CD4-positive, alpha-beta memory T cell (primary cell): ENCODE measurements around the gene POU2AF1. TPM values are rescaled to one million over a fixed set of nuclear protein-coding genes. Genes with fewer than 3 reads are reported as not detected.

ENCODE experiments used
- CTCF ChIA-PET: fragments of 350-600 bp; sonication (Branson Sonifier 250); formaldehyde crosslinking; loops from one replicate; lab custom pipeline; 2021; ENCODE audit warnings: inconsistent platforms; ENCODE audit not compliant: partially characterized antibody; lab: Charles Lee
- POLR2A ChIA-PET: fragments of 350-600 bp; sonication (Branson Sonifier 250); formaldehyde crosslinking; loops from one replicate; lab custom pipeline; 2021; ENCODE audit not compliant: partially characterized antibody; lab: Charles Lee
- DNase-seq, 5 donors: peaks; one replicate each; pipeline versions ENCODE4 v3.0.0 to v3.0.0-alpha.2; 2020 to 2022; ENCODE audit warnings: mixed read lengths in 1 of 5
- H3K27ac ChIP-seq: one replicate; pipeline ENCODE4 v1.7.0; 2013; ENCODE audit warnings: low read depth, low read length
- H3K27me3 ChIP-seq: 2 replicates; pipeline ENCODE4 v1.7.0; 2013; ENCODE audit warnings: mild to moderate bottlenecking, low read length, moderate library complexity; ENCODE audit not compliant: insufficient read depth
- H3K36me3 ChIP-seq: 2 replicates; pipeline ENCODE4 v1.7.0; 2013; ENCODE audit warnings: mild to moderate bottlenecking, low read length, moderate library complexity; ENCODE audit not compliant: insufficient read depth
- H3K4me1 ChIP-seq: 2 replicates; pipeline ENCODE4 v1.7.0; 2013; ENCODE audit warnings: mild to moderate bottlenecking, low read length, moderate library complexity; ENCODE audit not compliant: insufficient read depth
- H3K4me3 ChIP-seq, 2 donors: one replicate each; pipeline ENCODE4 v1.7.0; 2013; ENCODE audit warnings: low read length in 2 of 2, mild to moderate bottlenecking in 1 of 2
- H3K9me3 ChIP-seq, 2 donors: one replicate each; pipeline ENCODE4 v1.7.0; 2013; ENCODE audit warnings: low read length in 2 of 2, control low read depth in 1 of 2; ENCODE audit not compliant: control insufficient read depth in 1 of 2
- H3K27ac Mint-ChIP-seq, 7 donors: one replicate each; pipeline ENCODE4 v1.8.0; 2020 to 2021; ENCODE audit warnings: mixed read lengths in 7 of 7, mild to moderate bottlenecking in 6 of 7, inconsistent platforms in 3 of 7, moderate library complexity in 3 of 7
- H3K27me3 Mint-ChIP-seq, 2 donors: one replicate each; pipeline ENCODE4 v1.8.0; 2020 to 2021; ENCODE audit warnings: mixed read lengths in 2 of 2
- H3K36me3 Mint-ChIP-seq, 2 donors: one replicate each; pipeline ENCODE4 v1.8.0; 2020 to 2021; ENCODE audit warnings: mixed read lengths in 2 of 2, inconsistent platforms in 1 of 2, mild to moderate bottlenecking in 1 of 2
- H3K4me1 Mint-ChIP-seq, 4 donors: one replicate each; pipeline ENCODE4 v1.8.0; 2020 to 2021; ENCODE audit warnings: mixed read lengths in 4 of 4, mild to moderate bottlenecking in 1 of 4
- H3K4me3 Mint-ChIP-seq, 8 donors: one replicate each; pipeline ENCODE4 v1.8.0; 2020 to 2021; ENCODE audit warnings: mixed read lengths in 8 of 8, mild to moderate bottlenecking in 7 of 8, moderate library complexity in 6 of 8, inconsistent platforms in 3 of 8
- H3K9me3 Mint-ChIP-seq, 8 donors: one replicate each; pipeline ENCODE4 v1.8.0; 2020 to 2021; ENCODE audit warnings: mixed read lengths in 8 of 8, mild to moderate bottlenecking in 5 of 8, inconsistent platforms in 3 of 8, moderate library complexity in 1 of 8
- intact Hi-C: fragments of 100-400 bp; cut with micrococcal nuclease; formaldehyde crosslinking; loops from one replicate; pipeline ENCODE4 v1.15.1; 2023
- polyA plus RNA-seq, 2 donors: library from polyadenylated mRNA; unstranded; fragments of 300-500 nt; fragmentation: Illumina TruSeq; gene quantifications; one replicate each; pipeline ENCODE4 v1.2.3, GENCODE V29; 2021
- total RNA-seq, 2 experiments: library from RNA; stranded (reverse); gene quantifications; one replicate each; pipeline ENCODE4 v1.2.3, GENCODE V29; 2021

Gene POU2AF1
- total and polyA plus RNA-seq, 4 experiments from 2014 or later = 0.37 to 2.0 (median 0.56) TPM

- Histone ChIP-seq H3K9me3 (no peaks in the 10 kb centered on the region), H3K27ac (no peak overlapping the region), H3K4me1 (peaks cover 27% of the 10 kb centered on the region), H3K4me3 (no peak overlapping the region), H3K36me3 (no peaks in the 10 kb centered on the region), H3K27me3 (no peaks in the 10 kb centered on the region)
- Mint-ChIP-seq H3K36me3 (no peaks in the 10 kb centered on the region), H3K27me3 (no peaks in the 10 kb centered on the region), H3K4me3 (no peak overlapping the region), H3K4me1 (peaks cover 14 to 31% (median 29%) of the 10 kb centered on the region in 4 donors), H3K9me3 (peaks cover 0 to 1% (median 0%) of the 10 kb centered on the region in 8 donors), H3K27ac (peak overlapping the region in 3 of 7 donors; percentile 48 to 71 (median 58))
- POLR2A ChIA-PET = interaction anchor here (1.2 kb wide), 1 partner anchor 11 kb away, joined by 4 read pairs; no protein-coding TSS in a partner anchor
- CTCF ChIA-PET = interaction anchor here (1.0 to 14.6 kb wide), 6 partner anchors 12 to 134 kb away, joined by 3 to 233 read pairs (median 4); no protein-coding TSS in a partner anchor
- no peak for DNase-seq
- intact Hi-C loops = no loop called here
Observed at GRCh38 chr11:111416231-111416960, 37.3 kb upstream of the POU2AF1 start.

DNA sequence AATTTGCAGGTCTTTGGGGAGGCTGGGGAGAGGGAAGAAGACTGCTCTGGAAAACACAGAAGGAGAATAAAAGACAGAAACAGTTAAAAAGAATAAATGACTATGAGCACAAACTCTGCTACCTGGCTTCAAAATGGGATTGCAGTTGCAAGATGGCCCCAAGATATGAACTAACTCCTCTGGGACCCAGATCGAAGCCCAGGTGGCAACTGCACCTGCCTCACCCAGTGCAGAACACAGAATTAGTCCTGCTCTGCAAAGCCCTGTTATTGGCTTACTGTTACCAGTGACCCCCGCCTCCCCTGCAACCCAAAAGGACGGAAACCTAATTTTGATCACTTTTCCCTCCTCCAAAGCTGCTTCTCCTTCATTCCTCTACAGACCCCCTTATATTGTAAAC lies 35.9 kb upstream of the POU2AF1 start:
- CTCF ChIA-PET = interaction anchor here (1.0 to 7.0 kb wide), 2 partner anchors 12 to 14 kb away, joined by 3 to 56 read pairs; no protein-coding TSS in a partner anchor

DNA sequence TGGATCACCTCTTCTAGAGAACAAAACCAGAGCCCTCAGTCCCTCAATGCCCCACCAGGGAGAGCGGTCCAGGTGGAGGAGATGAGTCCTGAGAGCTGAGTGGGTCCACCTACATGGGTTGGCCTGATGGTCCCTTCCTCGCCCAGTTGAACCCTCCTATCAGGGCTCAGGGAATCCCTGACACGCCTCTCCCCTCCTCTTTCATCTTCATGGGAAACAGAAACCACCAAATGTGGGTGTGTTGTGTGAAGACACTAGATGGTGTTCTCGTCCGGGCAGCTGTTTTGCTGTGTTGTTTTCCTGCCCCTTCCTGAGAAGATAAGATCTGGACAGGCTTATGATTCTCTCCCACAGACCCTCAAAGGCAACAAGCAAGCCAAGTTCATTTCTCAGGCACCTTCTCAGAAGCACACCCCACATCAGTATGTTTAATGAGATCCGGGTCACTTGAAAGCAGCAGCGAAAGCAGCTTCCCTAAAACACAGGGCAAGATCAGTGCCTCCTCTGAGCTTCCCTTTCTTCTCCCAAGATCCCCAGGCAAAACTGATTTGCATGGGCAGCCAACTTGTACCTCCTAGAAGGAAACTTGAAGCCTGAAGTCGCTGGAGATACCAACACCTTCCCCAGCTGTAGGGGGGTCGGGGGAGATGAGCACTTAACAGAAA lies 35.3 kb upstream of the POU2AF1 start:
- no peak overlapping the region for H3K27ac ChIP-seq
- CTCF ChIA-PET = interaction anchor here (1.0 to 1.7 kb wide), 2 partner anchors 13 to 15 kb away, joined by 3 to 8 read pairs; no protein-coding TSS in a partner anchor
- peaks cover 14 to 31% (median 29%) of the 10 kb centered on the region in 4 donors for H3K4me1 Mint-ChIP-seq

More for the DNA sequence above, 35.9 kb upstream of the POU2AF1 start:
- Histone ChIP-seq H3K9me3 (no peaks in the 10 kb centered on the region), H3K4me1 (peaks cover 27% of the 10 kb centered on the region), H3K4me3 (no peak overlapping the region), H3K27ac (no peak overlapping the region), H3K27me3 (no peaks in the 10 kb centered on the region), H3K36me3 (no peaks in the 10 kb centered on the region)
- POLR2A ChIA-PET = interaction anchor here (1.2 kb wide), 1 partner anchor 13 kb away, joined by 4 read pairs; no protein-coding TSS in a partner anchor
- Mint-ChIP-seq H3K4me1 (peaks cover 14 to 31% (median 29%) of the 10 kb centered on the region in 4 donors), H3K4me3 (peak overlapping the region in 3 of 8 donors; percentile 9 to 62 (median 16)), H3K36me3 (no peaks in the 10 kb centered on the region), H3K27me3 (no peaks in the 10 kb centered on the region), H3K27ac (no peak overlapping the region), H3K9me3 (peaks cover 0 to 1% (median 0%) of the 10 kb centered on the region in 8 donors)
- intact Hi-C loops = no loop called here
- no peak for DNase-seq

DNA sequence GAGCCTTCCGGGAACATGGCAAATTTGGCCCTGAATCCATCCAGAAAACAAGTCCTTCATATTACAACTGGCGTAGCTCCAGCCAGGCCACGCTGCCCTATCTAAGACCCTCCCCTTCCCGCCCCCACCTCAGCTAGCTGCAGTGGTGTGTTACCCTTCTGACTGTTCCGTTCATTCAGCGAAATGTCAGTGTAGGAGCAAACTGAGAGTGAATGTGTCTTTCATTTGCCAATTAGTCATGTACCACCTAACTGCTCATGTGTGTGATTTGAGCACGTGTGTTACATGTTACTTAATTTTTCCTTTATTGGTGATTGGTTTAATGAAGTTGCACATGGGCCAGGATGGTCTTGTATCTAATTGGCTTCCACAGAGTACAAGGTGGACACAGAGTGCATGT lies 34.8 kb upstream of the POU2AF1 start:
- H3K27me3 ChIP-seq = no peaks in the 10 kb centered on the region
- H3K4me1 Mint-ChIP-seq = peaks cover 14 to 31% (median 29%) of the 10 kb centered on the region in 4 donors
- H3K27ac Mint-ChIP-seq = no peak overlapping the region
- H3K9me3 ChIP-seq = no peaks in the 10 kb centered on the region
- ChIA-PET CTCF (interaction anchor here (1.0 to 3.0 kb wide), 3 partner anchors 9 to 15 kb away, joined by 3 to 8 read pairs (median 7); no protein-coding TSS in a partner anchor), POLR2A (no interaction called here)
- H3K4me1 ChIP-seq = peaks cover 27% of the 10 kb centered on the region
- intact Hi-C loops = no loop called here
- H3K27ac ChIP-seq = no peak overlapping the region
- H3K4me3 Mint-ChIP-seq = peak overlapping the region in 1 of 8 donors; percentile 62
- H3K36me3 ChIP-seq = no peaks in the 10 kb centered on the region
- peaks cover 0 to 1% (median 0%) of the 10 kb centered on the region in 8 donors for H3K9me3 Mint-ChIP-seq
- H3K4me3 ChIP-seq = no peak overlapping the region
- H3K27me3 Mint-ChIP-seq = no peaks in the 10 kb centered on the region
- no peaks in the 10 kb centered on the region for H3K36me3 Mint-ChIP-seq
- no peak for DNase-seq

More for the DNA sequence above, 35.3 kb upstream of the POU2AF1 start:
- POLR2A ChIA-PET = no interaction called here
- H3K27ac Mint-ChIP-seq = peak overlapping the region in 4 of 7 donors; percentile 19 to 79 (median 67)
- H3K36me3 Mint-ChIP-seq = no peaks in the 10 kb centered on the region
- Histone ChIP-seq H3K4me1 (peaks cover 27% of the 10 kb centered on the region), H3K9me3 (no peaks in the 10 kb centered on the region), H3K4me3 (peak overlapping the region in 1 of 2 donors; percentile 15), H3K27me3 (no peaks in the 10 kb centered on the region), H3K36me3 (no peaks in the 10 kb centered on the region)
- H3K27me3 Mint-ChIP-seq = no peaks in the 10 kb centered on the region
- intact Hi-C loops = no loop called here
- H3K9me3 Mint-ChIP-seq = peaks cover 0 to 1% (median 0%) of the 10 kb centered on the region in 8 donors
- H3K4me3 Mint-ChIP-seq = peak overlapping the region in 7 of 8 donors; percentile 37 to 71 (median 64)
- DNase-seq = no peak

DNA sequence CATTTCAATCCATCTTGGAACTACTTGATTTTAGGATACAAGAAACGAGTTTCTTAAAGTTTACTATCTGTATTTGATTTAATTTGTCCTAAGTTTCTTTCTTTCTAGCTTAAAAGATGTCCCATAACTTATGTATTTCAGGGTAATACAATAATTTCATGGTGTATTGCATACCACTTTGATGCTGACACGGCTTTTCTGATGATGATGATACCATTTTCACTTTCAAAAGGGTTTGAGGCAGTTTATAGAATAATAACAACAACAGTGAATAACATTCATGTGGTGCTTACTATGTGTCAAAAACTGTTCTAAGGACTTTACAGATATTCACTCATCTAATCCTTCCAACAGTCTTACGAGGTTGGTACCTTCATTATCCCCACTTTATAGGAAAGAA lies 33.2 kb upstream of the POU2AF1 start:
- Mint-ChIP-seq H3K36me3 (no peaks in the 10 kb centered on the region), H3K4me1 (peaks cover 11 to 23% (median 22%) of the 10 kb centered on the region in 4 donors), H3K9me3 (peaks cover 0 to 4% (median 0%) of the 10 kb centered on the region in 8 donors), H3K4me3 (no peak overlapping the region), H3K27ac (peak overlapping the region in 1 of 7 donors; percentile 54), H3K27me3 (no peaks in the 10 kb centered on the region)
- CTCF ChIA-PET = interaction anchor here (1.0 to 3.0 kb wide), 2 partner anchors 11 to 34 kb away, joined by 3 to 7 read pairs; no protein-coding TSS in a partner anchor
- H3K27me3 ChIP-seq = no peaks in the 10 kb centered on the region
- POLR2A ChIA-PET = no interaction called here
- H3K4me3 ChIP-seq = no peak overlapping the region
- DNase-seq = no peak
- H3K9me3 ChIP-seq = no peaks in the 10 kb centered on the region
- H3K36me3 ChIP-seq = no peaks in the 10 kb centered on the region
- intact Hi-C loops = no loop called here
- peaks cover 19% of the 10 kb centered on the region for H3K4me1 ChIP-seq
- no peak overlapping the region for H3K27ac ChIP-seq

DNA sequence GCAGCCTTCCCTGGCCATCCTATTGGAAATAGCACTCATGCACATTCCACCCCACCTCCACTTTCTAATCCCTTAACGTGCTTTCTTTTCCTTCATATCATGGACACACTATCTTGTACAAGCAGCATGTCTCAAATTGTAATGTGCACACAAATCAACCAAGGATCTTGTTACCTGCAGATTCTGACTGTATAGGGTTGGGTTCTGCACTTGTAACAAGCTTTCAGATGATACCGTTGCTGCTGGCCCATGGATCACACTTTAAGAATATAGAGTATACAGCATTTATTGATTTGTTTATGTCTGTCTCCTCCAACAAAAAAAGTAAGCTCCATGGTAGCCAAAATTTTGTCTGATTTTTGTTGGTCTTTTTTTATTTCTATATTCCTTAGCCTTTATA lies 32.4 kb upstream of the POU2AF1 start:
- H3K27me3 ChIP-seq = no peaks in the 10 kb centered on the region
- H3K36me3 Mint-ChIP-seq = no peaks in the 10 kb centered on the region
- intact Hi-C loops = no loop called here
- H3K4me1 Mint-ChIP-seq = peaks cover 7 to 16% (median 15%) of the 10 kb centered on the region in 4 donors
- POLR2A ChIA-PET = no interaction called here
- no peaks in the 10 kb centered on the region for H3K36me3 ChIP-seq
- CTCF ChIA-PET = interaction anchor here (1.0 to 3.0 kb wide), 2 partner anchors 11 to 35 kb away, joined by 3 to 7 read pairs; no protein-coding TSS in a partner anchor
- no peak overlapping the region for H3K4me3 Mint-ChIP-seq
- no peak overlapping the region for H3K27ac ChIP-seq
- no peak overlapping the region for H3K4me3 ChIP-seq
- peaks cover 0 to 4% (median 0%) of the 10 kb centered on the region in 8 donors for H3K9me3 Mint-ChIP-seq
- H3K4me1 ChIP-seq = peaks cover 11% of the 10 kb centered on the region
- DNase-seq = no peak
- H3K27me3 Mint-ChIP-seq = no peaks in the 10 kb centered on the region
- H3K9me3 ChIP-seq = no peaks in the 10 kb centered on the region
- H3K27ac Mint-ChIP-seq = peak overlapping the region in 2 of 7 donors; percentile 1 to 29
